Large intestine (tissue), 12 donors: ENCODE results near the gene CTDP1. TPM values are rescaled to one million over a fixed set of nuclear protein-coding genes. Genes with fewer than 3 reads are reported as not detected.

ENCODE experiments used
- DNase-seq, 2 donors: peaks; one replicate each; pipeline versions ENCODE4 v3.0.0 to v3.0.0-alpha.2; 2013
- H3K27ac ChIP-seq: one replicate; pipeline ENCODE4 v1.5.1; 2013; ENCODE audit warnings: low read length
- H3K27me3 ChIP-seq: 2 replicates; pipeline ENCODE4 v1.6.1; 2013; ENCODE audit warnings: low read length; ENCODE audit not compliant: control insufficient read depth, insufficient read depth
- H3K36me3 ChIP-seq: 2 replicates; pipeline ENCODE4 v1.6.1; 2013; ENCODE audit warnings: low read length; ENCODE audit not compliant: control insufficient read depth, insufficient read depth
- H3K4me1 ChIP-seq: one replicate; pipeline ENCODE4 v1.6.1; 2013; ENCODE audit warnings: low read length; ENCODE audit not compliant: control insufficient read depth, insufficient read depth
- H3K4me3 ChIP-seq: one replicate; pipeline ENCODE4 v1.5.1; 2013; ENCODE audit warnings: low read length
- H3K9me3 ChIP-seq: one replicate; pipeline ENCODE4 v1.6.1; 2013; ENCODE audit warnings: mild to moderate bottlenecking, low read depth, low read length, moderate library complexity; ENCODE audit not compliant: control insufficient read depth
- WGBS: methylation state at CpG from one replicate; pipeline ENCODE4 v1.1.5; 2013; ENCODE audit warnings: low lambda C conversion rate; ENCODE audit not compliant: insufficient coverage; 5-methylcytosine and 5-hydroxymethylcytosine counted together
- long read RNA-seq, 11 donors: transcript quantifications; one replicate each; lab custom pipeline, GENCODE V29; 2026
- polyA plus RNA-seq: library from polyadenylated mRNA; unstranded; fragments of 120-200 nt; gene quantifications from one replicate; pipeline ENCODE4 v1.2.1, GENCODE V29; 2013

CTDP1 gene
- polyA plus RNA-seq: 12.9 TPM
- long read RNA-seq, donor 1, full-length matches to known transcripts: 2 of 2 reads
- long read RNA-seq, donor 1, partial matches to known transcripts: 0 of 2 reads
- long read RNA-seq, donor 1, other reads (novel, unspliced or antisense): 0 of 2 reads
- long read RNA-seq, donor 2, full-length matches to known transcripts: 2 of 2 reads
- long read RNA-seq, donor 2, partial matches to known transcripts: 0 of 2 reads
- long read RNA-seq, donor 2, other reads (novel, unspliced or antisense): 0 of 2 reads
- long read RNA-seq, donor 3: 0 reads
- long read RNA-seq, donor 4: 0 reads
- long read RNA-seq, donor 5, full-length matches to known transcripts: 1 of 1 reads
- long read RNA-seq, donor 5, partial matches to known transcripts: 0 of 1 reads
- long read RNA-seq, donor 5, other reads (novel, unspliced or antisense): 0 of 1 reads
- long read RNA-seq, donor 6, partial matches to known transcripts: 6 of 7 reads
- long read RNA-seq, donor 6, other reads (novel, unspliced or antisense): 0 of 7 reads
- long read RNA-seq, donor 7: 0 reads
- long read RNA-seq, donor 8, full-length matches to known transcripts: 2 of 2 reads
- long read RNA-seq, donor 8, partial matches to known transcripts: 0 of 2 reads
- long read RNA-seq, donor 8, other reads (novel, unspliced or antisense): 0 of 2 reads
- long read RNA-seq, donor 9: 0 reads
- long read RNA-seq, donor 10, full-length matches to known transcripts: 5 of 14 reads
- long read RNA-seq, donor 10, partial matches to known transcripts: 9 of 14 reads
- long read RNA-seq, donor 10, other reads (novel, unspliced or antisense): 0 of 14 reads
- long read RNA-seq, donor 11, full-length matches to known transcripts: 4 of 4 reads
- long read RNA-seq, donor 11, partial matches to known transcripts: 0 of 4 reads
- long read RNA-seq, donor 11, other reads (novel, unspliced or antisense): 0 of 4 reads

- Histone ChIP-seq H3K27ac (peak within 1 kb of the TSS; percentile 95), H3K9me3 (no peaks in the 10 kb centered on the region), H3K4me1 (peaks cover 19% of the 10 kb centered on the region), H3K36me3 (peaks cover 13% of the 10 kb centered on the region), H3K4me3 (peak within 1 kb of the TSS; percentile 96), H3K27me3 (no peaks in the 10 kb centered on the region)
- peak in 1 of 2 donors; percentile 96 for DNase-seq
- WGBS: no CpG with 5 or more reads among the region's 88 CpGs
Observed at GRCh38 chr18:79679552-79680099, at the start of gene CTDP1. TSS of gene CTDP1 (plus strand) at chr18:79679803. CDS start at chr18:79679948, 145 bp downstream.

- WGBS: no CpG with 5 or more reads among the region's 36 CpGs
- Histone ChIP-seq H3K27me3 (no peaks in the 10 kb centered on the region), H3K27ac (no peak overlapping the region), H3K9me3 (peaks cover 6% of the 10 kb centered on the region), H3K4me1 (no peaks in the 10 kb centered on the region), H3K4me3 (no peak overlapping the region), H3K36me3 (no peaks in the 10 kb centered on the region)
- no peak for DNase-seq
Observed at GRCh38 chr18:79630281-79631095, 49.1 kb upstream of the CTDP1 start.

- DNase-seq: no peak
- WGBS: no CpG with 5 or more reads among the region's 21 CpGs
- H3K27me3 ChIP-seq: no peaks in the 10 kb centered on the region
- no peak overlapping the region for H3K4me3 ChIP-seq
- H3K27ac ChIP-seq: no peak overlapping the region
- peaks cover 6% of the 10 kb centered on the region for H3K9me3 ChIP-seq
- H3K36me3 ChIP-seq: no peaks in the 10 kb centered on the region
- H3K4me1 ChIP-seq: no peaks in the 10 kb centered on the region
Observed at GRCh38 chr18:79631096-79631507, 48.5 kb upstream of the CTDP1 start.

DNA sequence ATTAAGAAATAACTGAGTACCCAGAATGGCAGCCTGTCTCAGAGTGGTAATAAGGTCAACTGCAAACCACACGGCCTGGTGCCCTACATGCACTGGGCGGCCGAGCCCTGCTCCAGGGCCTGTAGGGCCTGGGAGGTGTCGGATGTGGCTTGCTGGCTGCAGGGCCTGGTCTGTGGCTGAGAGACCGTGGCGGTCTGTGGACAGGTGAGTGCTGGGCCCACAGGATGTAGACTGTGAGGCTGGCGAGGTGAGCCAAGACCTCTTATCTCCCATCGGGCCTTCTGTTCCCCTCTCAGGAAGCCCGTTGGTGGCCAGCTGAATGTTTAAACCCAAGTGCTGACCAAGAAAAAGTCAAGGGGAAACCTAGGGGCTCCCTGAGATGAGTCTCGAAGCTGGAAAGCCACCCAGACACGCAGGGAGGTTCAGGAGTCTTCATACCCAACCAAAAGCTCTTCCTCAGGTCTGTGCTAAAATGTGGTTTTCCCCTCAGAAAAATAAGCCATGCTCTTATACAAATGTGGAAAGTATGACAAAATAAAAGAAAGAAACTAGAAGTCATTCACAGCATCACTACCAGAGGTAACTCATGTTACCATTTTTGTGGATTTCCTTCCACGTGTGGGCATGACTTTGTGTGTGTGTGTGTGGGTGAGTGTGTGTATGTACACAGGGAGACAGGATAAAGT is 47.7 kb upstream of the CTDP1 start:
- WGBS: no CpG with 5 or more reads among the region's 12 CpGs
- DNase-seq: no peak
- H3K27ac ChIP-seq: no peak overlapping the region

DNA sequence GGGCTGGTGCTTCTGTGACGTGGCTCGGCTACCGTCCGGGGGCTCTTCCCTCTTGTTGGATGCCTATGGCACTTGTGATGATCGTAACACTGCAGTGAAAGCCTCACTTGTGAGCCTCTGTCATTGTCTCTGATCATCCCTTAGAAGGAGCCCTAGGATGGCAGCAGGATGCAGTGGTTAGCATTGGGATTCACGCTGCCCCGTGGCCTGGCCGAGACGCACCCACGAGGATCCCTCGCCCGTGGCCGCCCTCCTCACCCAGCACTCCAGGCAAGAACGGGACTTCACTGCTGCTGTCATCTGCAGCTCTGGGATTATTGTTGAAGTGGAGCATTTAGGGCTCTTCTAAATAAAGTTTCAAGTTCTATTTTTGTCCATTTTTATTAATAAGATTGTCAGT is 46.8 kb upstream of the CTDP1 start:
- Histone ChIP-seq H3K36me3 (no peaks in the 10 kb centered on the region), H3K4me1 (no peaks in the 10 kb centered on the region), H3K4me3 (no peak overlapping the region), H3K27me3 (peaks cover 8% of the 10 kb centered on the region), H3K27ac (no peak overlapping the region), H3K9me3 (peaks cover 9% of the 10 kb centered on the region)
- 100% methylated on average over 4 of the region's 14 CpGs for WGBS
- DNase-seq: no peak

More for the DNA sequence above, 47.7 kb upstream of the CTDP1 start:
- no peaks in the 10 kb centered on the region for H3K4me1 ChIP-seq
- no peaks in the 10 kb centered on the region for H3K36me3 ChIP-seq
- no peak overlapping the region for H3K4me3 ChIP-seq
- peaks cover under 1% of the 10 kb centered on the region for H3K27me3 ChIP-seq
- peaks cover 6% of the 10 kb centered on the region for H3K9me3 ChIP-seq

DNA sequence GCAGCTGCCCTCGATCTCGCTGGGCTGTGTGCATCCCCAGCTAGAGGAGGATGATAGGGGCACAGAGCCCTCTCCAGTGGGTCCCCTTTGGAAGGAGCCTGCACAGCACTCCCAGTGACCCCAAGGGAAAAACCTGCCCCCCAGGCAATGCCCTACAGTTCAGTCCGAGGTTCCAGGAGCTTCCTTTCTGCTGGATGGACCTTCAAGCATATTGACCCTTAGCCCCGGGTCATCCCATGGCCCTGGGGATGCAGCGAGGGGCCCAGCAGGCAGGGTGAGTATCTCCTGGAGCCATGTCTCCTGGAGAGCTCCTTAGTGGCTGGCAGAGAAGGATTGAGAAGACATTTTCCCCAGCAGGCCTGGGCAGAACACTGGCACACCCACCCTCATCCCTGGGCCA is 45.4 kb upstream of the CTDP1 start:
- no peak for DNase-seq
- Histone ChIP-seq H3K4me3 (no peak overlapping the region), H3K27me3 (peaks cover 22% of the 10 kb centered on the region), H3K4me1 (no peaks in the 10 kb centered on the region), H3K27ac (no peak overlapping the region), H3K36me3 (no peaks in the 10 kb centered on the region), H3K9me3 (peaks cover 9% of the 10 kb centered on the region)
- no CpG with 5 or more reads among the region's 5 CpGs for WGBS

DNA sequence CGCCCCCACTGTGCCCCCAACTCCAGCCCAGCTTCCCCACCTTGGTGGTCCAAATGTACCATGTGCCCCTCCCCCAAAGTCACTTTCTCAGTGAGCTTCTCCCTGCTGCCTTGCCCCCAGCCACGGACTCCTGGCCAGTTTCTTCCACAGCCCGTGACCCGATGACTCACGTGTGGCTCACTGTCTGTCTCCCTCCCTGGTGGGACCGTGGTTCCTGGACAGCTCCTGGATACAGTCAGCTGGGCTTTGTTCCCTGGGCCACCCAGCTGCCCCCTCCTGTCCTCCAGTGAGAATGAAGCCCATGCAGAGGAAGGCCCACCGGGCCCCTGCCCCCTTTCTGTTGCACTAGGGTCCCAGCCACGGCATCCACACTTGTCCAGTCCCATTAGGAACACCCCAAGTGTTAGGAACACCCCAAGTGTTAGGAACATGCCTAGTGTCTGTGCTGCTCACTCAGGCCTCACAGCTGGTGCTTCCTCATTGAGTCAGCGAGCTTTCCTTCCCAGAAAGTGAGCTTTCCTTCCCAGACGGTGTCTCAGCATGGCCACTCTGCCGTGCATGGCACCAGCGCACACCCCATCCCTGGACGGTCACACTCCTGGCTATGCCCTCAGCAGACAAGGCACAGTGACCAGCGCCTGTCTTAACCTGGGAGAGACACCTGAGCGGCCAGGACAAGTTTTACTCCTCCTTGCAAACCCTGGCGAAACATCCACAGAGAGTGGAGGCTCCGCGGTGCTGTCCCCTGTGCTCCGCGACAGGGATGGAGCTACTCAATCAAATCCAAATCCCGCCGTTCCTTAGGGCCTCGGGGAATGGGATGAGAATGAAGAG is 44.8 kb upstream of the CTDP1 start:
- no CpG with 5 or more reads among the region's 23 CpGs for WGBS
- H3K4me1 ChIP-seq: no peaks in the 10 kb centered on the region
- peaks cover 22% of the 10 kb centered on the region for H3K27me3 ChIP-seq
- H3K4me3 ChIP-seq: no peak overlapping the region
- peaks cover 9% of the 10 kb centered on the region for H3K9me3 ChIP-seq
- DNase-seq: no peak
- no peak overlapping the region for H3K27ac ChIP-seq
- H3K36me3 ChIP-seq: no peaks in the 10 kb centered on the region

DNA sequence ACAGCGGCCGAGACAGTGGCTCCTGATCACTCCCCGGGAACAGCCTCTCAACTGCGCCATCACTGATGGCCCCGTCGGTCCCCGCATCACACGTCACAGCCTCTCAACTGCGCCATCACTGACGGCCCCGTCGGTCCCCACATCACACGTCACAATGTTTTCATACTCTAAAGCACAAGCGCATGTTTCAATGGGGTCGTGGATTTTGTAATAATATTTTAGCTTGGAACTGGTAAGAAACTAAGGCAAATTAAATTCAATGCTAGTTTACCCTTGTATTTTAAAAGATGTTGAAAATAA is 44.2 kb upstream of the CTDP1 start:
- Histone ChIP-seq H3K36me3 (no peaks in the 10 kb centered on the region), H3K4me1 (no peaks in the 10 kb centered on the region), H3K9me3 (peaks cover 9% of the 10 kb centered on the region), H3K27ac (no peak overlapping the region), H3K4me3 (no peak overlapping the region), H3K27me3 (peaks cover 26% of the 10 kb centered on the region)
- WGBS: 90% methylated on average over 7 of the region's 15 CpGs
- no peak for DNase-seq
